GM12891 (cell line): ENCODE measurements around the gene ARHGEF11.

ENCODE experiments used
- DNase-seq: peaks from one replicate; pipeline ENCODE4 v3.0.0; 2011; ENCODE audit warnings: low spot score; ENCODE audit not compliant: insufficient read length
- FAIRE-seq: peaks from 2 replicates; lab custom pipeline; 2011; peaks lifted over from hg19 to GRCh38; lab: Jason Lieb, UNC
- PAX5 ChIP-seq: IDR thresholded peaks from 2 replicates; pipeline ENCODE4 v1.6.1; 2011; ENCODE audit warnings: low read length, moderate library complexity, mild to moderate bottlenecking; ENCODE audit not compliant: insufficient read depth, severe bottlenecking
- POLR2A ChIP-seq: IDR thresholded peaks from 2 replicates; pipeline ENCODE4 v1.6.1; 2011; ENCODE audit warnings: low read depth, low read length, control low read depth
- POLR2AphosphoS5 ChIP-seq: IDR thresholded peaks from 2 replicates; pipeline ENCODE4 v1.6.1; 2011; ENCODE audit warnings: low read depth, low read length, control low read depth
- POU2F2 ChIP-seq: IDR thresholded peaks from 2 replicates; pipeline ENCODE4 v1.6.1; 2011; ENCODE audit warnings: low read depth, mild to moderate bottlenecking, control low read depth, low read length, moderate library complexity
- SPI1 ChIP-seq: IDR thresholded peaks from 2 replicates; pipeline ENCODE4 v1.6.1; 2011; ENCODE audit warnings: low read depth, low read length, control low read depth
- TAF1 ChIP-seq: IDR thresholded peaks from 2 replicates; pipeline ENCODE4 v1.6.1; 2011; ENCODE audit warnings: low read depth, low read length, control low read depth

Gene ARHGEF11

GRCh38 chr1:156936191-156936590, 109.4 kb downstream of the ARHGEF11 start:
- no peak for DNase-seq
- TF ChIP-seq TAF1: no peak
- TF ChIP-seq SPI1: no peak
- no peak for TF ChIP-seq PAX5
- no peak for TF ChIP-seq POLR2A
- TF ChIP-seq POU2F2: no peak
- TF ChIP-seq POLR2AphosphoS5: no peak
- FAIRE-seq: no peak

- TF ChIP-seq POLR2A (no peak), PAX5 (no peak), TAF1 (no peak), POU2F2 (no peak), POLR2AphosphoS5 (no peak), SPI1 (no peak)
- FAIRE-seq (no peak), DNase-seq (no peak)
Measured at GRCh38 chr1:156935505-156936128, 109.9 kb downstream of the ARHGEF11 start.

- no peak for FAIRE-seq
- TF ChIP-seq PAX5 (no peak), SPI1 (no peak), POLR2AphosphoS5 (no peak), POU2F2 (no peak), TAF1 (no peak), POLR2A (no peak)
- DNase-seq: no peak
Measured at GRCh38 chr1:156933136-156933535, 112.4 kb downstream of the ARHGEF11 start.

GRCh38 chr1:156931974-156932710, 113.4 kb downstream of the ARHGEF11 start:
- FAIRE-seq: no peak
- no peak for DNase-seq
- TF ChIP-seq SPI1 (no peak), POU2F2 (no peak), TAF1 (no peak), POLR2AphosphoS5 (no peak), PAX5 (no peak), POLR2A (no peak)

- TF ChIP-seq PAX5 (no peak), TAF1 (no peak), POU2F2 (no peak)
- no peak for FAIRE-seq
- DNase-seq: no peak
Measured at GRCh38 chr1:156931211-156931952, 114.2 kb downstream of the ARHGEF11 start.

- TF ChIP-seq POLR2A: no peak
- no peak for DNase-seq
- no peak for FAIRE-seq
Measured at GRCh38 chr1:156930483-156930882, 115.1 kb downstream of the ARHGEF11 start.

GRCh38 chr1:156929596-156930238, 115.8 kb downstream of the ARHGEF11 start:
- no peak for FAIRE-seq
- TF ChIP-seq POLR2A: no peak
- no peak for TF ChIP-seq SPI1
- no peak for TF ChIP-seq POLR2AphosphoS5
- no peak for TF ChIP-seq TAF1
- TF ChIP-seq POU2F2: no peak
- no peak for DNase-seq

GRCh38 chr1:156928043-156928602, 117.4 kb downstream of the ARHGEF11 start:
- DNase-seq (no peak), FAIRE-seq (no peak)
- TF ChIP-seq POU2F2: no peak
- TF ChIP-seq TAF1: no peak
- TF ChIP-seq SPI1: no peak
- no peak for TF ChIP-seq PAX5
- no peak for TF ChIP-seq POLR2A
- no peak for TF ChIP-seq POLR2AphosphoS5
